Endothelial cell of umbilical vein (primary cell): Measurements from ENCODE around the gene MVB12B. TPM values are rescaled to one million over a fixed set of nuclear protein-coding genes. Genes with fewer than 3 reads are reported as not detected.

Source experiments
- BruUV-seq: library from RNA; stranded (reverse); fragments of 400-500 nt; replicated peaks from 2 replicates; lab custom pipeline; 2021; lab: Mats Ljungman, UMichigan
- CTCF ChIA-PET: fragments of 300-600, 350-600 bp; sonication (Branson Sonifier 250); formaldehyde crosslinking; loops from one replicate; lab custom pipeline; 2021; ENCODE audit warnings: antibody characterized with exemption, inconsistent platforms; lab: Charles Lee
- POLR2A ChIA-PET: fragments of 300-600, 350-600 bp; sonication (Branson Sonifier 250); formaldehyde crosslinking; loops from one replicate; lab custom pipeline; 2021; ENCODE audit warnings: antibody characterized with exemption, inconsistent platforms; lab: Charles Lee
- DNase-seq: peaks from one replicate; pipeline ENCODE4 v3.0.0-alpha.2; 2011; ENCODE audit warnings: low read depth, low spot score
- FAIRE-seq: peaks from 2 replicates; lab custom pipeline; 2011; peaks lifted over from hg19 to GRCh38; lab: Jason Lieb, UNC
- H2AFZ ChIP-seq: 2 replicates; pipeline ENCODE4 v1.6.0; 2012; ENCODE audit warnings: low read depth, low read length, control low read depth, inconsistent platforms
- H3K27ac ChIP-seq: 2 replicates; pipeline ENCODE4 v1.5.1; 2011; ENCODE audit warnings: low read depth, mild to moderate bottlenecking, control low read depth, low read length, moderate library complexity; ENCODE audit not compliant: insufficient read depth
- H3K27me3 ChIP-seq, 2 experiments: 2 replicates each; pipeline versions ENCODE4 v1.6.0 to v1.6.1; 2011; ENCODE audit warnings: low read length in 2 of 2, mixed read lengths in 1 of 2; ENCODE audit not compliant: control insufficient read depth in 2 of 2, insufficient read depth in 2 of 2
- H3K36me3 ChIP-seq, 2 experiments: 2 replicates in 1 of 2; 3 replicates in 1 of 2; pipeline ENCODE4 v1.5.1; 2011; ENCODE audit warnings: low read length in 2 of 2, mild to moderate bottlenecking in 1 of 2, moderate library complexity in 1 of 2; ENCODE audit not compliant: control insufficient read depth in 2 of 2, insufficient read depth in 2 of 2; ENCODE audit errors: extremely low read depth in 1 of 2
- H3K4me1 ChIP-seq: 3 replicates; pipeline ENCODE4 v1.5.1; 2011; ENCODE audit warnings: mild to moderate bottlenecking, low read length; ENCODE audit not compliant: control insufficient read depth, insufficient read depth; ENCODE audit errors: extremely low read depth
- H3K4me2 ChIP-seq: 2 replicates; pipeline ENCODE4 v1.6.1; 2011; ENCODE audit warnings: low read length, control low read depth, mixed read lengths; ENCODE audit not compliant: insufficient read depth
- H3K4me3 ChIP-seq, 3 experiments: fragments of 200-600 bp in 1 of 3; sonication (generic), shearing (Covaris generic) in 1 of 3; replicated peaks in 1 of 3; 2 replicates each; pipeline ENCODE4 v1.5.1; 2011 to 2016; ENCODE audit warnings: control low read depth in 3 of 3, low read length in 3 of 3, mild to moderate bottlenecking in 2 of 3, inconsistent platforms in 1 of 3, low read depth in 1 of 3, moderate library complexity in 1 of 3; ENCODE audit not compliant: insufficient read depth in 1 of 3
- H3K79me2 ChIP-seq: 2 replicates; pipeline ENCODE4 v1.6.0; 2012; ENCODE audit warnings: low read length, inconsistent platforms; ENCODE audit not compliant: control insufficient read depth, insufficient read depth
- H3K9ac ChIP-seq: replicated peaks from 2 replicates; pipeline ENCODE3; 2011; ENCODE audit warnings: low read length, control low read depth; ENCODE audit not compliant: insufficient read depth; ENCODE audit errors: extremely low read depth
- H3K9me1 ChIP-seq: replicated peaks from 3 replicates; pipeline ENCODE4 v1.6.0; 2011; ENCODE audit warnings: mild to moderate bottlenecking, low read length; ENCODE audit not compliant: control insufficient read depth, insufficient read depth; ENCODE audit errors: extremely low read depth
- H3K9me3 ChIP-seq: replicated peaks from 2 replicates; pipeline ENCODE4 v1.5.1; 2012; ENCODE audit warnings: low read length, inconsistent platforms; ENCODE audit not compliant: control insufficient read depth, insufficient read depth
- H4K20me1 ChIP-seq: replicated peaks from 2 replicates; pipeline ENCODE3; 2011; ENCODE audit warnings: mild to moderate bottlenecking, low read length; ENCODE audit not compliant: control insufficient read depth, insufficient read depth; ENCODE audit errors: extremely low read depth
- CTCF ChIP-seq, 2 donors: IDR thresholded peaks; 1 replicate in 1 of 2; 2 replicates in 1 of 2; pipeline ENCODE4 v1.5.1; 2011; ENCODE audit warnings: low read length in 2 of 2, mild to moderate bottlenecking in 2 of 2, moderate library complexity in 2 of 2, control low read depth in 1 of 2, inconsistent platforms in 1 of 2, low read depth in 1 of 2; ENCODE audit not compliant: insufficient read depth in 1 of 2; ENCODE audit errors: extremely low read depth in 1 of 2
- EZH2 ChIP-seq: IDR thresholded peaks from 2 replicates; pipeline ENCODE4 v1.6.1; 2012; ENCODE audit warnings: borderline replicate concordance, low read depth, mild to moderate bottlenecking, moderate library complexity, low read length, inconsistent platforms; ENCODE audit not compliant: severe bottlenecking
- FOS ChIP-seq: IDR thresholded peaks from 2 replicates; pipeline ENCODE4 v1.6.1; 2011; ENCODE audit warnings: mild to moderate bottlenecking, low read length, moderate library complexity, borderline replicate concordance; ENCODE audit not compliant: insufficient read depth
- GATA2 ChIP-seq: IDR thresholded peaks from 2 replicates; pipeline ENCODE4 v1.7.0; 2011; ENCODE audit warnings: low read depth, mild to moderate bottlenecking, moderate library complexity, mixed read lengths, low read length; ENCODE audit not compliant: insufficient read length, insufficient read depth
- JUN ChIP-seq: IDR thresholded peaks from 2 replicates; pipeline ENCODE4 v1.6.1; 2011; ENCODE audit warnings: borderline replicate concordance, low read depth; ENCODE audit not compliant: insufficient read length, insufficient read depth
- MAX ChIP-seq: IDR thresholded peaks from 2 replicates; pipeline ENCODE4 v1.6.1; 2011; ENCODE audit not compliant: insufficient read depth, insufficient read length
- MYC ChIP-seq: IDR thresholded peaks from one replicate; pipeline ENCODE4 v1.6.1; 2011; ENCODE audit warnings: mild to moderate bottlenecking, low read depth, low read length
- POLR2A ChIP-seq: IDR thresholded peaks from 2 replicates; pipeline ENCODE4 v1.6.1; 2012; ENCODE audit warnings: low read depth, mild to moderate bottlenecking, control low read depth, low read length
- POLR2AphosphoS5 ChIP-seq: IDR thresholded peaks from 2 replicates; pipeline ENCODE4 v1.6.1; 2012; ENCODE audit warnings: low read depth, mild to moderate bottlenecking, control low read depth, low read length, moderate library complexity; ENCODE audit not compliant: insufficient read depth
- dilution Hi-C: fragments of 300-500 bp; cut with MboI; formaldehyde crosslinking; loops from one replicate; pipeline ENCODE4 v1.15.0; 2019; ENCODE audit warnings: low sequenced_read_pairs; ENCODE audit not compliant: extremely low pct_ligation_motif_present
- intact Hi-C: fragments of 100-400 bp; cut with micrococcal nuclease; formaldehyde crosslinking; loops from one replicate; pipeline ENCODE4 v1.10.0; 2022
- polyA plus RNA-seq, 4 experiments: library from polyadenylated mRNA; depleted of rRNA in 3 of 4; stranded (reverse) in 3 of 4; unstranded in 1 of 4; fragments of >200 nt; gene quantifications; 2 replicates each; pipeline versions ENCODE4 v1.2.1 to v1.2.3, GENCODE V29; 2011 to 2012; ENCODE audit warnings: missing spikeins in 1 of 4
- total RNA-seq: library from RNA; stranded (reverse); gene quantifications from 2 replicates; pipeline ENCODE4 v1.2.3, GENCODE V29; 2021

MVB12B gene
- total and polyA plus RNA-seq, 2 donors (not counting 3 experiments of a cell fraction or from before 2014, with no cell fraction given) = 6.6 to 17.3 TPM

- no peak for FAIRE-seq
- dilution Hi-C loops = no loop called here
- no peaks in the 10 kb centered on the region for H3K79me2 ChIP-seq
- ChIA-PET POLR2A (no interaction called here), CTCF (interaction anchor here (3.2 kb wide), 1 partner anchor 20 kb away, joined by 13 read pairs; no protein-coding TSS in a partner anchor)
- no peak overlapping the region for H3K27ac ChIP-seq
- H3K4me2 ChIP-seq = no peak overlapping the region
- no peaks in the 10 kb centered on the region for H3K9me3 ChIP-seq
- H3K27me3 ChIP-seq = no peaks in the 10 kb centered on the region
- peaks cover 5% of the 10 kb centered on the region for H3K4me1 ChIP-seq
- H3K36me3 ChIP-seq = no peaks in the 10 kb centered on the region
- no peak for DNase-seq
- intact Hi-C loops = no loop called here
- H4K20me1 ChIP-seq = no peaks in the 10 kb centered on the region
- TF ChIP-seq POLR2A = no peak
- no peak overlapping the region for H3K9ac ChIP-seq
- no peak overlapping the region for H2AFZ ChIP-seq
- BruUV-seq = no TSS peak
- no peak overlapping the region for H3K4me3 ChIP-seq
- no peaks in the 10 kb centered on the region for H3K9me1 ChIP-seq
Measured at GRCh38 chr9:126470241-126470993, 143.8 kb downstream of the MVB12B start.

GRCh38 chr9:126471084-126471624 is 144.5 kb downstream of the MVB12B start:
- TF ChIP-seq JUN = no peak
- no peak for TF ChIP-seq MAX
- TF ChIP-seq POLR2AphosphoS5 = no peak
- TF ChIP-seq CTCF (IDR thresholded peaks at IDR 0.05; ENCODE audit: extremely low read depth in 1 of 2, insufficient read depth in 1 of 2, low read depth in 1 of 2, low read length in 2 of 2) = no peak
- no peak for TF ChIP-seq MYC
- TF ChIP-seq FOS = no peak
- TF ChIP-seq EZH2 = no peak
- no peak for TF ChIP-seq POLR2A
- TF ChIP-seq GATA2 = no peak
- no TSS peak for BruUV-seq
- no peak overlapping the region for H2AFZ ChIP-seq
- DNase-seq = peak; percentile 13
- H3K4me1 ChIP-seq = peaks cover 6% of the 10 kb centered on the region
- H3K9me1 ChIP-seq = no peaks in the 10 kb centered on the region
- dilution Hi-C loops = no loop called here
- H3K9me3 ChIP-seq = no peaks in the 10 kb centered on the region
- no peaks in the 10 kb centered on the region for H3K79me2 ChIP-seq
- intact Hi-C loops = no loop called here
- H3K27me3 ChIP-seq = no peaks in the 10 kb centered on the region
- no peak for FAIRE-seq
- no peak overlapping the region for H3K4me3 ChIP-seq
- H4K20me1 ChIP-seq = no peaks in the 10 kb centered on the region
- H3K36me3 ChIP-seq = no peaks in the 10 kb centered on the region
- no peak overlapping the region for H3K9ac ChIP-seq
- no peak overlapping the region for H3K27ac ChIP-seq
- CTCF ChIA-PET = interaction anchor here (3.2 kb wide), 1 partner anchor 20 kb away, joined by 13 read pairs; no protein-coding TSS in a partner anchor
- POLR2A ChIA-PET = no interaction called here
- no peak overlapping the region for H3K4me2 ChIP-seq
